Small intestine (tissue), 7 donors: ENCODE results near the gene HSD17B2. TPM values are rescaled to one million over a fixed set of nuclear protein-coding genes. Genes with fewer than 3 reads are reported as not detected.

Experiments used
- DNase-seq, 2 donors: peaks; one replicate each; pipeline versions ENCODE4 v3.0.0 to v3.0.0-alpha.2; 2013
- FAIRE-seq: peaks from 2 replicates; lab custom pipeline; 2012; peaks lifted over from hg19 to GRCh38; lab: Jason Lieb, UNC
- H3K27ac ChIP-seq, 3 donors: one replicate each; pipeline ENCODE4 v1.5.1; 2013; ENCODE audit warnings: low read length in 2 of 3, mild to moderate bottlenecking in 2 of 3, control low read depth in 1 of 3, inconsistent platforms in 1 of 3, low read depth in 1 of 3, moderate library complexity in 1 of 3
- H3K27me3 ChIP-seq, 3 donors: one replicate each; pipeline ENCODE4 v1.6.1; 2013; ENCODE audit warnings: low read length in 3 of 3, inconsistent platforms in 1 of 3; ENCODE audit not compliant: control insufficient read depth in 3 of 3, insufficient read depth in 3 of 3
- H3K36me3 ChIP-seq, 3 donors: one replicate each; pipeline ENCODE4 v1.6.1; 2013; ENCODE audit warnings: low read length in 3 of 3, inconsistent platforms in 1 of 3, low read depth in 1 of 3, mild to moderate bottlenecking in 1 of 3, moderate library complexity in 1 of 3; ENCODE audit not compliant: control insufficient read depth in 3 of 3, insufficient read depth in 2 of 3
- H3K4me1 ChIP-seq, 3 donors: one replicate each; pipeline ENCODE4 v1.6.1; 2013; ENCODE audit warnings: low read length in 2 of 3, inconsistent platforms in 1 of 3, low read depth in 1 of 3, mild to moderate bottlenecking in 1 of 3, moderate library complexity in 1 of 3; ENCODE audit not compliant: control insufficient read depth in 3 of 3, insufficient read depth in 2 of 3
- H3K4me3 ChIP-seq, 3 donors: one replicate each; pipeline ENCODE4 v1.5.1; 2013; ENCODE audit warnings: low read length in 3 of 3, control low read depth in 1 of 3, inconsistent platforms in 1 of 3, low read depth in 1 of 3, mild to moderate bottlenecking in 1 of 3, moderate library complexity in 1 of 3
- H3K9me3 ChIP-seq, 2 donors: one replicate each; pipeline ENCODE4 v1.6.1; 2013; ENCODE audit warnings: low read depth in 1 of 2, low read length in 1 of 2; ENCODE audit not compliant: control insufficient read depth in 2 of 2, insufficient read depth in 1 of 2
- WGBS, 3 donors: extraction: QIAGEN DNeasy Blood & Tissue Kit; methylation state at CpG; one replicate each; pipeline ENCODE4 v1.1.7; 2013; 5-methylcytosine and 5-hydroxymethylcytosine counted together
- polyA plus RNA-seq, 4 donors: library from polyadenylated mRNA; stranded (reverse) in 3 of 4; unstranded in 1 of 4; fragments of 200-250 nt in 3 of 4; fragments of 120-200 nt in 1 of 4; gene quantifications; one replicate each; pipeline versions ENCODE4 v1.2.1 to v1.2.3, GENCODE V29; 2013
- donor health status: healthy with polysubstance abuse.
- donor health status: control.
- donor health status: control.
- donor health status: Bipolar disorder and iron deficiency.
- donor health status: healthy.

HSD17B2 gene
- polyA plus RNA-seq, 4 donors: 71.7 to 250 (median 182) TPM

DNA sequence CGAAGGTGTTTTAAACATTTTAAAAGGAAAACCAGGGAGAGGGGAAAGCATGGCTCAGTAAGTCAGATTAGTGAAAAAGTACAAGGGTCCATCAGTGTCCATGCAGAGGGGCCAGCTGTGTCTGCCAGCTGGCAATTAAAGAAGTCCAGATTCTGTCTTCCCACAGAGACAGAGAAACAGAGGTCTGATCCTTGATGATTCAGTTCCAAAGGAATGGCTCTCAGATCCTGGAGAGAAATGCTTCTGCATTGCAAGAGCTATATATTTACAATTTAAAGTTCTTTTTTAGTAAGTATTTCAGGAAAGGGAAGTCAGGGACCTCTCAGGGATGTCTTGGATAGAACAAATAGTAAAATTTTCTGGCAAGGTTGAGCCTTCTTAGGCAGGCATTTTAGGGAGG is 56.2 kb downstream of the HSD17B2 start:
- Histone ChIP-seq H3K27ac (no peak overlapping the region), H3K36me3 (peaks cover 0 to 29% (median 22%) of the 10 kb centered on the region in 3 donors), H3K9me3 (no peaks in the 10 kb centered on the region), H3K27me3 (no peaks in the 10 kb centered on the region), H3K4me1 (no peaks in the 10 kb centered on the region), H3K4me3 (no peak overlapping the region)
- WGBS, 3 donors: 88 to 100% (median 96%) methylated on average over 1 of the region's 1 CpG
- FAIRE-seq (no peak), DNase-seq (no peak)

DNA sequence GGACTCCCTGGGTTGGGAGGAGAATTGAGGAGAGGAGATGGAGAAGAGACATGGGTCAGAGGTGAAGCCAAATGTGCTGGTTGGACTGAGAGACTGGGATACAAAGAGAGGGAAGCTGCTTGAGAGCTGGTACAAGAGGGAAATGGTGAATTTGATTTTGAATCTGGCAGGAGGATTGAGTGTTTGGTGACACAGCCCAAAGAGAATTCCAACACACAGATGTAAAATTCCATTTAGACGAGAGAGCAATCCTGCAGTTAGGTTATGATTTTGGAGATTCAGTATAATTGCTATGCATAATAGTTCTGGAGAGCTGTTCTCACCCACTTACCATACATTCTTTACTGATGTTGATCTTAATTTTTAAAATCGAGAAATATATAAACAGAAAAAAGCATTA is 57.7 kb downstream of the HSD17B2 start:
- 85 to 95% (median 88%) methylated on average over 2 of the region's 2 CpGs for WGBS, 3 donors
- Histone ChIP-seq H3K9me3 (no peaks in the 10 kb centered on the region), H3K4me1 (no peaks in the 10 kb centered on the region), H3K27ac (no peak overlapping the region), H3K4me3 (no peak overlapping the region), H3K36me3 (peaks cover 0 to 33% (median 25%) of the 10 kb centered on the region in 3 donors), H3K27me3 (no peaks in the 10 kb centered on the region)
- FAIRE-seq (no peak), DNase-seq (no peak)

DNA sequence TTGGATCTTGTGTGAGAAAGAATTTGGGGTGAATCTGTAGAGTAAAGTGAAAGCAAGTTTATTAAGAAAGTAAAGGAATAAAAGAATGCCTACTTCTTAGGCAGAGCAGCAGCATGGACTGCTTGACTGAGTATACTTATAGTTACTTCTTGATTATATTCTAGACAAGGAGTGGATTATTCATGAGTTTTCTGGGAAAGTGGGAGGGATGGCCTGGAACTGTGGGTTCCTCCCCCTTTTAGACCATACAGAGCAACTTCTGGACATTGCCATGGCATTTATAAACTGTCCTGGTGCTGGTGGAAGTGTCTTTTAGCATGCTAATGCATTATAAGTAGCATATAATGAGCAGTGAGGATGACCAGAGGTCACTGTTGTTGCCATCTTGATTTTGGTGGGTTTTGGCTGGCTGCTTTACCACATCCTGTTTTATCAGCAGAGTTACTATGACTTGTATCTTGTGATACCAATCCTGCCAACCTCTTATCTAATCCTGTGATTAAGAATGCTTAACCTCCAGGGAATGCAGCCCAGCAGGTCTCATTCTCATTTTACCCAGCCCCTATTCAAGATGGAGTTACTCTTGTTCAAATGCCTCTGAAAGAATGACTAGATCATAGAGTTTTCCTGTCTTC is 58.7 kb downstream of the HSD17B2 start:
- DNase-seq: no peak
- Histone ChIP-seq H3K27ac (no peak overlapping the region), H3K27me3 (no peaks in the 10 kb centered on the region), H3K9me3 (peaks cover 0 to 2% of the 10 kb centered on the region in 2 donors), H3K36me3 (peaks cover 0 to 41% (median 30%) of the 10 kb centered on the region in 3 donors), H3K4me3 (no peak overlapping the region), H3K4me1 (no peaks in the 10 kb centered on the region)
- no peak for FAIRE-seq

DNA sequence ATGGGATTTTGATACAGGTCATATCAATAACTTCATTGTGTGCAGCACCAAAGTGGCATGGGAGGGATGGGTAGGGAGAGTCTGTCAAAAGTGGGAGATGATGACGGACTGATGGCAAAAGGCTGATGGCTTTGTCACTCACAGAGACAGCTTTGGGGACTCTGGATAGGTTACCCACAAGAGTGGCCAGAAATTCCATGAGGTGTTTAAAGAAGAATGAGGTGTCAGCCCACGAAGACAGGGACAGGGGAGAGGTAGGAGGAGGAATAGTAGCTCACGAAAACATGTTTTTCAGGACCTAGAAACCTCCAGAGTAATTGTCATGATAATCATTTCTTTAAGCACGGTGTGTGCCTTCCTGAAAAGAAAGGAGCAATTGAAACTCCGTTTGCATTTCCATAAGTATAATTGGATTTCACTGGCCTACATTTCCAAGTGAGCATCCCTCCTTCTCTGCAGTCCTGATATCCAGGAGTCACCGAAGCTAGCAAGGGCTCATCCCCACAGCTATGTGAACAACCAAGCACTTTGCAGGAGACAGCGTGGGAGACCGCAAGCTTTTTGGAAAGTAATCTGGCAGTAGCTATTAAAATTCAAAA is 60.0 kb downstream of the HSD17B2 start:
- 60 to 72% (median 69%) methylated on average over 8 of the region's 8 CpGs for WGBS, 3 donors
- Histone ChIP-seq H3K4me1 (no peaks in the 10 kb centered on the region), H3K27ac (no peak overlapping the region), H3K9me3 (peaks cover 0 to 2% of the 10 kb centered on the region in 2 donors), H3K27me3 (peaks cover 0 to 2% (median 0%) of the 10 kb centered on the region in 3 donors), H3K36me3 (peaks cover 0 to 46% (median 28%) of the 10 kb centered on the region in 3 donors), H3K4me3 (no peak overlapping the region)
- FAIRE-seq (no peak), DNase-seq (no peak)

DNA sequence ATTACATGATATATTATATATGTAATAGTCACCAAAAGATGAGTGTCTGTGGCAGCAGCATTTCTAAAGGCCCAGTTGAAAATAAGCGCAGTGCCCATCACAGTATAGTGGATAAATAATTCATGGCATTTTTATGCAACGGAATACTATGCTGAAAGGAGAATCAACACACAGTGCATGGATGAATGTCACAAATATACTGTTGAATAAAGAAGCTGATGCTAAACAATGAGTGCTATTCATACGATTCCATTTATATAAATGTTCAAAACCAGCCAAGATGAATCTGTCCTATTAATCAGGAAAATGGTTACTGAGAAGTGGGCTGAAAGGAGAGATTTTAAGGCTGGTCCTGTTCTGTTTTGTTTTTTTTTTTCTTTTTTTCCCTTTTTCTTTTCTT is 61.6 kb downstream of the HSD17B2 start:
- Histone ChIP-seq H3K27me3 (peaks cover 0 to 2% (median 0%) of the 10 kb centered on the region in 3 donors), H3K4me3 (no peak overlapping the region), H3K4me1 (no peaks in the 10 kb centered on the region), H3K27ac (no peak overlapping the region), H3K9me3 (peaks cover 0 to 2% of the 10 kb centered on the region in 2 donors), H3K36me3 (peaks cover 0 to 43% (median 15%) of the 10 kb centered on the region in 3 donors)
- FAIRE-seq (no peak), DNase-seq (no peak)
- WGBS, 3 donors: 94 to 95% (median 95%) methylated on average over 3 of the region's 3 CpGs

DNA sequence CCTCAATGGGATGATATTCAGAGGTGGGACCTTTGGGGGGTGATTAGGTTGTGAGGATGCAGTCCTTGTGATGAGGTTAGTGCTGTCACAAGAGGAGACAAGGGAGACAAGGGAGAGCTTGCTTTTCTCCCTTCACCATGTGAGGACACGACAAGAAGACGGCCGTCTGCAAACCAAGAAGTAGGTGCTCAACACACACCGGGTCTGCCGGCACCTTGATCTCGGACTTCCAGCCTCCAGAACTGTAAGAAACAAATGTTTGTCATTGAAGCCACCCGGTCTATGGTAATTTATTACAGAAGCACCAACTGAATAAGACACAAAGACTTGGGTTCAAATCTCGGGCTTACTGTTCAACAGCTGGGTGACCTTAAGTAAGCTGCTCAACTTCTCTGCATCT is 70.1 kb downstream of the HSD17B2 start:
- Histone ChIP-seq H3K4me3 (no peak overlapping the region), H3K27me3 (no peaks in the 10 kb centered on the region), H3K36me3 (peaks cover 0 to 7% (median 0%) of the 10 kb centered on the region in 3 donors), H3K9me3 (no peaks in the 10 kb centered on the region), H3K27ac (no peak overlapping the region), H3K4me1 (no peaks in the 10 kb centered on the region)
- WGBS, 3 donors: 91 to 98% (median 94%) methylated on average over 8 of the region's 8 CpGs
- no peak for FAIRE-seq
- no peak for DNase-seq

DNA sequence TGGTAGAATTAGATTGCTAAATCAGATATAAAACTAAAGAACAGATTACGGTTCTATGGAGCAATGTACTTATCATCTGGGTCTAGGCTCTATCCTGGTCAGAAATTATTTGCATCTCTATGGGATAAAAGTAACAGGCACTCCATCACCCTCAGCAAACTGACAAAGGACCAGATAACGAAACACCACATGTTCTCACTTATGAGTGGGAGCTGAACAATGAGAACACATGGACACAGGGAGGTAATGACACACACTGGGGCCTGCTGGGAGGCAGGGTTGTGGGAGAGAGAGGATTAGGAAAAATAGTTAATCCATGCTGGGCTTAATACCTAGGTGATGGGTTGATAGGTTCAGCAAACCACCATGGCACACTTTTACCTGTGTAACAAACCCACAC is 73.0 kb downstream of the HSD17B2 start:
- Histone ChIP-seq H3K27ac (no peak overlapping the region), H3K36me3 (no peaks in the 10 kb centered on the region), H3K9me3 (no peaks in the 10 kb centered on the region), H3K4me1 (no peaks in the 10 kb centered on the region), H3K4me3 (no peak overlapping the region), H3K27me3 (no peaks in the 10 kb centered on the region)
- no peak for FAIRE-seq
- no peak for DNase-seq
- 86 to 96% (median 91%) methylated on average over 2 of the region's 2 CpGs for WGBS, 3 donors

DNA sequence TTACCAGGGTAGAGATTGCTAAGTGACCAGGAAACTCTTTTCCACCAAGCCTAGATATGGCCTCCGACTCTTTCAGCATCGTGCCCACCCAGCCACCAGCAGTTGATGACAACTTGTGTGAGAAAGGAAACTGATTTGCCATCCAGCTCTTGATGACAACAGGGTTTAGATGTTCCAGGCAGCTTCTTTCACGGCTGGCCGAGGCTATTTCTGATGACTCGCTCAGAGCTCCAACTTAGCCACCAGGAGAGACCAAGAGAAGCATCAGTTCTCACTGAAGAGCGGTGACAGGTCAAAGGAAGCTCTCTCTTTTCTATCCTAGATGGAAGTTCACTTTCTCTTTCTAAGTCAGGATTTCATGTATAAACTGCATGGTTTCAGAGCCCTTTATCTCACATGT is 73.7 kb downstream of the HSD17B2 start:
- H3K27ac ChIP-seq: no peak overlapping the region
- no peaks in the 10 kb centered on the region for H3K4me1 ChIP-seq
- no peaks in the 10 kb centered on the region for H3K27me3 ChIP-seq
- no peak overlapping the region for H3K4me3 ChIP-seq
- 85 to 90% (median 90%) methylated on average over 6 of the region's 6 CpGs for WGBS, 3 donors
- H3K36me3 ChIP-seq: no peaks in the 10 kb centered on the region
- no peak for DNase-seq
- FAIRE-seq: no peak
- no peaks in the 10 kb centered on the region for H3K9me3 ChIP-seq
